Head of caudate nucleus (tissue), 42 donors: ENCODE results near the gene RNF157.
"Not testable (repeated sequence)": the region's sequence is repeated elsewhere in the genome, so short reads cannot be mapped to it uniquely, and the experiment has no call there.

Experiments used
- DNase-seq, 42 donors: peaks; one replicate each; pipeline versions ENCODE4 v3.0.0 to v3.0.0-alpha.2; 2020 to 2021; ENCODE audit warnings: mixed read lengths in 7 of 42
- intact Hi-C: fragments of 100-400 bp; cut with DNase I; formaldehyde crosslinking; loops from one replicate; pipeline ENCODE4 v1.15.0; 2022

The RNF157 gene

GRCh38 chr17:76241691-76242255 is 1.5 kb upstream of the RNF157 start:
- intact Hi-C loops: no loop called here
- DNase-seq: peak in 1 of 42 donors; percentile 37

GRCh38 chr17:76241204-76241538 is 878 bp upstream of the RNF157 start:
- peak in 20 of 42 donors; percentile 7 to 73 (median 30) for DNase-seq
- intact Hi-C loops: no loop called here

GRCh38 chr17:76239538-76240274 is 587 bp downstream of the RNF157 start:
- intact Hi-C loops: no loop called here
- DNase-seq: peak in 10 of 42 donors; percentile 17 to 54 (median 31)

- DNase-seq: peak in 1 of 42 donors; percentile 38
- intact Hi-C loops: no loop called here
These were observed 1.3 kb downstream of the RNF157 start for GRCh38 chr17:76238847-76239537.

GRCh38 chr17:76237859-76238313 is 2.4 kb downstream of the RNF157 start:
- intact Hi-C loops: no loop called here
- no peak for DNase-seq

GRCh38 chr17:76236603-76237002 is 3.7 kb downstream of the RNF157 start:
- intact Hi-C loops: no loop called here
- no peak for DNase-seq

GRCh38 chr17:76235883-76236282 is 4.4 kb downstream of the RNF157 start:
- intact Hi-C loops: no loop called here
- DNase-seq: no peak

GRCh38 chr17:76234354-76234679 is 6.0 kb downstream of the RNF157 start:
- DNase-seq: no peak
- intact Hi-C loops: no loop called here

- peak in 1 of 42 donors; percentile 32 for DNase-seq
- intact Hi-C loops: no loop called here
These were observed 6.5 kb downstream of the RNF157 start for GRCh38 chr17:76233588-76234353.

- DNase-seq: no peak
- intact Hi-C loops: no loop called here
These were observed 8.0 kb downstream of the RNF157 start for GRCh38 chr17:76232342-76232741.

GRCh38 chr17:76226749-76227148 is 13.5 kb downstream of the RNF157 start:
- intact Hi-C loops, DNase-seq: not testable (repeated sequence)

- intact Hi-C loops, DNase-seq: not testable (repeated sequence)
These were observed 14.8 kb downstream of the RNF157 start for GRCh38 chr17:76225373-76226086.

GRCh38 chr17:76223802-76224201 is 16.5 kb downstream of the RNF157 start:
- intact Hi-C loops: no loop called here
- no peak for DNase-seq

- intact Hi-C loops: no loop called here
- no peak for DNase-seq
These were observed 20.5 kb downstream of the RNF157 start for GRCh38 chr17:76219670-76220383.

GRCh38 chr17:76217081-76217480 is 23.2 kb downstream of the RNF157 start:
- DNase-seq: no peak
- intact Hi-C loops: no loop called here

- intact Hi-C loops: no loop called here
- DNase-seq: no peak
These were observed 26.8 kb downstream of the RNF157 start for GRCh38 chr17:76213491-76213890.

- peak in 1 of 42 donors; percentile 7 for DNase-seq
- intact Hi-C loops: no loop called here
These were observed 32.2 kb downstream of the RNF157 start for GRCh38 chr17:76208120-76208519.

- intact Hi-C loops: no loop called here
- no peak for DNase-seq
These were observed 32.8 kb downstream of the RNF157 start for GRCh38 chr17:76207275-76208059.
